DMS53 (cell line): Measurements from ENCODE around the gene MVB12B.
A peak's percentile ranks its signal among the peaks of the same experiment; 100 is the strongest.

Experiments
- DNase-seq: peaks from one replicate; lab custom pipeline; 2025; lab: John Stamatoyannopoulos, UW

The MVB12B gene

GRCh38 chr9:126331964-126332748 lies 5.5 kb downstream of the MVB12B start:
- no peak for DNase-seq

- peak; percentile 56 for DNase-seq
Measured at GRCh38 chr9:126334721-126335621, 8.3 kb downstream of the MVB12B start.

- DNase-seq = no peak
Measured at GRCh38 chr9:126335837-126336735, 9.5 kb downstream of the MVB12B start.

GRCh38 chr9:126336736-126337325 lies 10.2 kb downstream of the MVB12B start:
- DNase-seq = no peak

GRCh38 chr9:126337729-126338372 lies 11.2 kb downstream of the MVB12B start:
- DNase-seq = no peak

- no peak for DNase-seq
Measured at GRCh38 chr9:126338945-126339344, 12.3 kb downstream of the MVB12B start.

- DNase-seq = no peak
Measured at GRCh38 chr9:126341426-126341825, 14.8 kb downstream of the MVB12B start.

GRCh38 chr9:126341902-126342301 lies 15.3 kb downstream of the MVB12B start:
- no peak for DNase-seq

- no peak for DNase-seq
Measured at GRCh38 chr9:126342621-126343031, 16.0 kb downstream of the MVB12B start.

GRCh38 chr9:126343271-126343700 lies 16.7 kb downstream of the MVB12B start:
- no peak for DNase-seq

GRCh38 chr9:126346031-126346430 lies 19.4 kb downstream of the MVB12B start:
- no peak for DNase-seq

- no peak for DNase-seq
Measured at GRCh38 chr9:126347093-126347492, 20.5 kb downstream of the MVB12B start.

GRCh38 chr9:126347911-126348760 lies 21.5 kb downstream of the MVB12B start:
- DNase-seq = no peak

- DNase-seq = no peak
Measured at GRCh38 chr9:126348911-126349550, 22.4 kb downstream of the MVB12B start.

- no peak for DNase-seq
Measured at GRCh38 chr9:126354887-126355770, 28.5 kb downstream of the MVB12B start.

- DNase-seq = peak; percentile 76
Measured at GRCh38 chr9:126357074-126357473, 30.4 kb downstream of the MVB12B start.

GRCh38 chr9:126360073-126360472 lies 33.4 kb downstream of the MVB12B start:
- no peak for DNase-seq

GRCh38 chr9:126361810-126362238 lies 35.2 kb downstream of the MVB12B start:
- DNase-seq = no peak
